ENCODE measurements around the gene RALY. TPM values are rescaled to one million over a fixed set of nuclear protein-coding genes. Genes with fewer than 3 reads are reported as not detected.

Gene RALY
- total RNA-seq, 1 experiment from 2014 or later = 162 TPM

GRCh38 chr20:33995053-33995831 lies 1.5 kb downstream of the RALY start:
- DNase-seq = peak in 1 of 2 experiments; percentile 34
- H3K36me3 ChIP-seq = no peaks in the 10 kb centered on the region
- no peak overlapping the region; the same call in 1 of the 2 replicates for H3K27ac ChIP-seq
- no peaks in the 10 kb centered on the region for H3K9me3 ChIP-seq (replicated peaks)
- no peaks in the 10 kb centered on the region for H3K27me3 ChIP-seq
- H3K4me1 ChIP-seq = peaks cover 7% of the 10 kb centered on the region; the same call in 1 of the 2 replicates
- peak overlapping the region; percentile 90 for H3K4me3 ChIP-seq

DNA sequence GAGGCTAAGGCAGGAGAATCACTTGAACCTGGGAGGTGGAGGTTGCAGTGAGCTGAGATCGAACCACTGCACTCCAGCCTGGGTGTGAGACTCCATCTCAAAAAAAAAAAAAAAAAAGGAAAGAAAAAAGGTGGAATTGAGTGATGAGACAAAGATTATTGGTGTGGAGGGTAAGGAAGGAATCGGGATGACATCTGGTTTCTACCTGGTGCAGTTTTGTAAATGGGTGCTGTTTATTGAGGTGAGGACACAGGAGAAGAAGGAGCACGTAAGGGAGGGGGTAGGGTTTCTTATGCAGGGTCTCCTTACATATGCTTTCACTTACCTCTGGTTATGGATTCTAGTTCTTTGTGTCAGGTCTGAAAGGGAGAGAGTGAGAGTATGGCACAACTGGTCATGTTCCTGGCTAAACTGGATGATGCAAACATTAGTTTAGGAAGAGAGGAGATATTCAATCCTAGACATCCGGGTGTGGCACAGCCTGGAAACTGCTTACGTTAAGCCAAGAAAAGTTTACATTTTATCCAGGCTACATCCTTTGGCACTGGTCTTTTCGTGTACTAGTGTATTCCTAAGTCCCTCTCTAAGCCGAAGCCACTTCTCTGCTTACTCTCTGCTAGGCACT lies 5.4 kb downstream of the RALY start:
- H3K36me3 ChIP-seq = peaks cover 4% of the 10 kb centered on the region; the same call in 1 of the 2 replicates
- no peak overlapping the region for H3K4me3 ChIP-seq
- no peaks in the 10 kb centered on the region for H3K27me3 ChIP-seq
- no peaks in the 10 kb centered on the region for H3K9me3 ChIP-seq (replicated peaks)
- no peak overlapping the region for H3K27ac ChIP-seq
- H3K4me1 ChIP-seq = peaks cover 10% of the 10 kb centered on the region; the same call in 1 of the 2 replicates
- DNase-seq = no peak

DNA sequence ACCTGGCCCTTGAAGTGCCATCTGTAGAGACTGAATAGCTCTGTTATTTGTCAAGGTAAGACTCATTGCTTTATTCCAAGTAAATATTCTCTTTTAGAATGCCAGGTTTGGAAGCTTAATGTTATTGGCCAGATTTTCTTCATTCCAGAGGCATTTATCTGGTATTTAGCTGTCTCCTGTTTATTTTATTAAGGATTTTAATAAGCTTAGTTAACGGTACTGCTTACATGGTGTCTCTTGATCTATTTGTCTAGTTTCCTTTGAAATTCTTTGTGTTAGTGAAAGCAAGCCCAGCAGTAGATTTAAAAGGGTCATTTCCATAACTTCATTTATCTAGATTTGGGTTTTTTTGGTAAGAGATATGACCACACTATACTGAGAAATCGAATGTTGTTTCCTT lies 7.7 kb downstream of the RALY start:
- no peaks in the 10 kb centered on the region for H3K27me3 ChIP-seq
- no peak overlapping the region for H3K27ac ChIP-seq
- no peaks in the 10 kb centered on the region for H3K9me3 ChIP-seq (replicated peaks)
- no peak overlapping the region for H3K4me3 ChIP-seq
- H3K4me1 ChIP-seq = peaks cover 3% of the 10 kb centered on the region; the same call in 1 of the 2 replicates
- H3K36me3 ChIP-seq = peaks cover 4% of the 10 kb centered on the region; the same call in 1 of the 2 replicates
- no peak for DNase-seq

GRCh38 chr20:34004227-34004626 lies 10.5 kb downstream of the RALY start:
- H3K27me3 ChIP-seq = no peaks in the 10 kb centered on the region
- DNase-seq = no peak
- H3K27ac ChIP-seq = no peak overlapping the region
- peaks cover 4% of the 10 kb centered on the region for H3K36me3 ChIP-seq
- H3K4me1 ChIP-seq = peaks cover 3% of the 10 kb centered on the region; the same call in 1 of the 2 replicates
- no peak overlapping the region for H3K4me3 ChIP-seq
- H3K9me3 ChIP-seq (replicated peaks) = no peaks in the 10 kb centered on the region

DNA sequence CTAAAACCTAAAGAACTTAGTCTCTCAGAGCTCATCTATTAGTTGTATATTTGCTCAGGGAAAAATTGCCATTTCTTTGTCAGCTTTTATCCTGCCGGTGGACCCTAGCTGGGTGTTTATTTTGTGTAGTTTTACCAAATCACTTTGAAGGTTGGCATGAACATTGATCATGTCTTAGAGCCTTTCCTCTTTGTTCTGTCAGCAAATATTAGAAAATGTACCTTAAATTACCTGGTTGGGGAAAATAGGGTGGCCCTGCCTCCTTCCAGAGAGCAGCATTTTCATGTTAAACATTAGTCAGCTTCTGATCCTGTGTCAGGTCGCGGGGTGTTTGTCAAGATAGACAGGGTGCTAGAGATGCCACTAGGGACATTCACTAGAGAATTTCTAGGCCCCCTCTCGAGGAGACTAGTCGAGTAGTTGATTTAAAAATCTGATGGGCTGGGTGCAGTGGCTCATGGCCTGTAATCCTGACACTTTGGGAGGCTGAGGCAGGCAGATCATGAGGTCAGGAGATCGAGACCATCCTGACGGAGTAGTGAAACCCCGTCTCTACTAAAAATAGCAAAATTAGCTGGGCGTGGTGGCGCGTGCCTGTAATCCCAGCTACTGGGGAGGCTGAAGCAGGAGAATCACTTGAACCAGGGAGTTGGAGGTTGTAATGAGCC lies 11.2 kb downstream of the RALY start:
- no peak overlapping the region for H3K27ac ChIP-seq
- H3K27me3 ChIP-seq = no peaks in the 10 kb centered on the region
- H3K36me3 ChIP-seq = peaks cover 4% of the 10 kb centered on the region
- no peak for DNase-seq
- H3K9me3 ChIP-seq (replicated peaks) = no peaks in the 10 kb centered on the region
- peaks cover 3% of the 10 kb centered on the region; the same call in 1 of the 2 replicates for H3K4me1 ChIP-seq
- H3K4me3 ChIP-seq = no peak overlapping the region

- no peaks in the 10 kb centered on the region for H3K4me1 ChIP-seq
- DNase-seq = no peak
- H3K4me3 ChIP-seq = no peak overlapping the region
- H3K27me3 ChIP-seq = no peaks in the 10 kb centered on the region
- H3K36me3 ChIP-seq = peaks cover 4% of the 10 kb centered on the region
- no peaks in the 10 kb centered on the region for H3K9me3 ChIP-seq (replicated peaks)
- no peak overlapping the region for H3K27ac ChIP-seq
Measured at GRCh38 chr20:34006619-34007018, 12.9 kb downstream of the RALY start.

GRCh38 chr20:34008477-34008876 lies 14.8 kb downstream of the RALY start:
- H3K27me3 ChIP-seq = no peaks in the 10 kb centered on the region
- no peak for DNase-seq
- H3K4me3 ChIP-seq = no peak overlapping the region
- H3K9me3 ChIP-seq (replicated peaks) = no peaks in the 10 kb centered on the region
- no peaks in the 10 kb centered on the region for H3K4me1 ChIP-seq
- no peak overlapping the region for H3K27ac ChIP-seq
- no peaks in the 10 kb centered on the region; the same call in none of the 2 replicates for H3K36me3 ChIP-seq

- no peaks in the 10 kb centered on the region for H3K4me1 ChIP-seq
- H3K27me3 ChIP-seq = no peaks in the 10 kb centered on the region
- no peak overlapping the region for H3K4me3 ChIP-seq
- DNase-seq = no peak
- no peaks in the 10 kb centered on the region; the same call in 1 of the 2 replicates for H3K36me3 ChIP-seq
- H3K27ac ChIP-seq = no peak overlapping the region
- no peaks in the 10 kb centered on the region for H3K9me3 ChIP-seq (replicated peaks)
Measured at GRCh38 chr20:34010405-34010931, 16.8 kb downstream of the RALY start.

DNA sequence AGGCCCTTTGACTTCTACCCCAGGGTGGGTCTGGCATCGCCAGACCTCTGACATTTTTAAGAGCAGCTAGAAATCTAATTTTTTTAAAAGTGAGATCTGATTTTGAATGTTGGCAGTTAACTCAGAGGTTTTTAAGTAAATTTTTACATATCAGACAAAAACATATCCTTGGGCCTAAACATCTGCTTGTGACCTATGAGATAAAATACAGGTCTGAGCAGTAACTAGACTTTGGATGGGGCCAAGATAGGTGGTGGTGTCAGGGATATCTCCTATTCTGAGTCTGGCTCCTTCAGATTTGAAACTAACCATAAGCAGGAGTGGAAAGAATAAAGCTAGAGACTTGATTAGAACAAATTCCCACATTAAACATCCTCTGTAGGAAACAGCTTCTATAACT lies 17.6 kb downstream of the RALY start:
- H3K4me3 ChIP-seq = no peak overlapping the region
- no peaks in the 10 kb centered on the region for H3K4me1 ChIP-seq
- H3K36me3 ChIP-seq = no peaks in the 10 kb centered on the region; the same call in 1 of the 2 replicates
- H3K27ac ChIP-seq = no peak overlapping the region
- H3K9me3 ChIP-seq (replicated peaks) = no peaks in the 10 kb centered on the region
- no peaks in the 10 kb centered on the region for H3K27me3 ChIP-seq
- DNase-seq = no peak

DNA sequence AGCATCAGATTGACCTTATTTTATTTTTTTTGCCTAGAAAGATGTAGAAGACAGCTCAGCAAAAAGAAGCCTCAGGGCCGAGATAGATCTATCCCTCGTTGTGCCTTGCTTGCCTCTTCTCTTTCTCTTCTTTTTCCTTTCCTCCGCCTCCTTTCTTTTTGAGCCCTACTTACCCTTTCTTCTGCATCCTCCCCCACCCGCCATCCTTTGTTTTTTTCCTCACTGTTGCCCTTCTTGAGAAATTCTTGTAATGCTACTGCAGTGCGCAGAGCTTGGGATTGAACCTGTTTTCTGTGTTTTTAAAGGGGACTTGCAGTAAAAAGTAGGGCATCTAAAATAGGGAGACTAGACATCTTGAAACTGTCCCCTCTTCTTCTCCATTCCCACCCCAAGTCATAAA lies 18.6 kb downstream of the RALY start:
- peaks cover 7% of the 10 kb centered on the region; the same call in 1 of the 2 replicates for H3K4me1 ChIP-seq
- H3K27me3 ChIP-seq = no peaks in the 10 kb centered on the region
- H3K27ac ChIP-seq = no peak overlapping the region
- no peaks in the 10 kb centered on the region for H3K9me3 ChIP-seq (replicated peaks)
- no peaks in the 10 kb centered on the region for H3K36me3 ChIP-seq
- no peak for DNase-seq
- H3K4me3 ChIP-seq = no peak overlapping the region

GRCh38 chr20:34012735-34013134 lies 19.0 kb downstream of the RALY start:
- no peaks in the 10 kb centered on the region for H3K27me3 ChIP-seq
- no peak overlapping the region for H3K4me3 ChIP-seq
- no peaks in the 10 kb centered on the region for H3K36me3 ChIP-seq
- peaks cover 9% of the 10 kb centered on the region; the same call in 1 of the 2 replicates for H3K4me1 ChIP-seq
- DNase-seq = no peak
- H3K9me3 ChIP-seq (replicated peaks) = no peaks in the 10 kb centered on the region
- no peak overlapping the region for H3K27ac ChIP-seq

DNA sequence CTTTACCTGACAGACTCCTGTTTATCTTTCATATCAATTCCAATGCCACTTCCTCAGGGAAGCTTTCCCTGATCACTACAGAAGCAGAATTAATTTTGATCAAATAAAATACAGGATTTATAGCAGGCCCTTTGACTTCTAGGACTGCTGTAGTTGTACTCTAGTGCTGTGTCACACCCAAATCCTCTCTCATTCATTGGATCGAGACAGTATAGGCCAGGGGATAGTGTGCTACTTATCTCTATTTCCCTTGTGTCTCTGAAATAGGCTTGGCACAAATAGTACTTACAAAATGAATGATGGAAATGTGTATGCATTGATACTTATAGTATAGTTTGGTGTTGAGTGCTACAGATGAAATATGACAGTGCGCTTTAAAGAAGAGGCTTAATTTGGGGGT lies 19.8 kb downstream of the RALY start:
- Histone ChIP-seq H3K27me3 (no peaks in the 10 kb centered on the region), H3K4me1 (peaks cover 12% of the 10 kb centered on the region; the same call in 1 of the 2 replicates), H3K9me3 (replicated peaks) (no peaks in the 10 kb centered on the region), H3K27ac (no peak overlapping the region), H3K36me3 (no peaks in the 10 kb centered on the region), H3K4me3 (no peak overlapping the region)
- no peak for DNase-seq

DNA sequence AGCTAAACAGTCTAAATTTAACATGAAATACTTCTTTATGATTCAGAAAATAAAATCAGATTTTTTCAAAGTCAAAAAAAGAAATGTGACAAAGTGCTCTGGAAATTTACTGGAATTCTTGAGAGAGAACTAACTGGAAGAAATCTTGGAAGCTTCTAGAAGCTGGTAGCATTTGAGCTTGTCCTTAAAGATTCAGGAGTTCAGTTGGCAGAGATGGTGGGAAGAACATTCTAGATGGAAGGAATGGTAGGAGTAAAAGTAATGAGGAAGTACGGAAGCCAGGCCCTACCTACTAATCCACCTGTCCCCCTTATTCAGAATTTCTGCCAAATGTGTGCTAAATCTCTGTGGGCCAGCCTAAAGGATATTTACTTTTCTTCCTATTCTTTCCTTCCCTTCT lies 21.2 kb downstream of the RALY start:
- Histone ChIP-seq H3K4me3 (no peak overlapping the region), H3K27me3 (no peaks in the 10 kb centered on the region), H3K4me1 (peaks cover 12% of the 10 kb centered on the region; the same call in 1 of the 2 replicates), H3K36me3 (no peaks in the 10 kb centered on the region), H3K9me3 (replicated peaks) (no peaks in the 10 kb centered on the region), H3K27ac (no peak overlapping the region)
- DNase-seq = no peak

DNA sequence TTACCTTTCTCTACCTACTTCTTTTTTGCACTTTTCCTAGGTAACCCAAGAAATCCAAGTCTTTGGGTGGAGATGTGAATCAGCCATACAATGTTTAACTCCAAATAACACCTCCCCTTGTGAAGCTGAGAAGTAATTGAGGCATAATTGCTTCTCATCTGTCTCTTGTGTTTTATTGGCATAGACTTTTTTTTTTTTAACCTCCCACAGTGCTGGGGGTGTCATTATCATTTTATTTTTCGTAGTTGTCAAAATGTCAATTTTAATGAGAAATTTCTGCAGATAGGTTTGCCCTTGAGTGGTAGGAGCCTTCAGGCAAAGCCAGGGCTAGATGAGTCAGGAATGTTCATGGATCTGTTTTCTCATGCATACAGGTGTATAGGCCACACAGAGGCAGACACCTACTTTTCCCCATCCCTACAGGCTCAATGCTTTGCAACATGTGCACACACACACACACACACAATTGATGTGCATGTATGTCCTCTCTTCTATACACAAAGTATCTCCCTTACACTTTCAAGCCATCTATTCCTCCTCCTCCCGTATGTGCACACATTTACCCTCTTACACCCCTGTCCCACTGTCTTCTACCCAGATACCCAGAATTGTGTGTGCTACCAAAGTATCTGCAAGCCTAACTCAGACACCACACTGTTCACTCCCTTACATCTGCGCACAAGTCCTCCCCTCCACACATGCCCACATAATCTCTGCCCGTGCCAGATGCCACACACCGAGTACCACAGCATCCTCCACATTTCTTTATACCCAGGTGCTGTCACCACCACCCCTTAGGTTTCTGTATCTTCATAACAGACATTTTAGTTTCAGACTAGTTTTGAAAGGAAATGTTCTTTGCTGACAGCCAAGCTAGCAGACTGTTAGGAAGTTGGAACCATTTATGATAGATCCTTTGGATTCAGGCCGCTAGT lies 22.0 kb downstream of the RALY start:
- no peak overlapping the region for H3K27ac ChIP-seq
- no peak overlapping the region for H3K4me3 ChIP-seq
- H3K9me3 ChIP-seq (replicated peaks) = no peaks in the 10 kb centered on the region
- DNase-seq = no peak
- H3K4me1 ChIP-seq = peaks cover 12% of the 10 kb centered on the region; the same call in 1 of the 2 replicates
- H3K36me3 ChIP-seq = no peaks in the 10 kb centered on the region
- no peaks in the 10 kb centered on the region for H3K27me3 ChIP-seq

Data from SJCRH30 (cell line).